ENCODE results near the gene ZNF692. TPM values are rescaled to one million over a fixed set of nuclear protein-coding genes. Genes with fewer than 3 reads are reported as not detected.

The ZNF692 gene
- total and polyA plus RNA-seq, 2 donors (not counting 3 experiments of a cell fraction or from before 2014, with no cell fraction given), result 32.6 to 36.6 TPM

DNA sequence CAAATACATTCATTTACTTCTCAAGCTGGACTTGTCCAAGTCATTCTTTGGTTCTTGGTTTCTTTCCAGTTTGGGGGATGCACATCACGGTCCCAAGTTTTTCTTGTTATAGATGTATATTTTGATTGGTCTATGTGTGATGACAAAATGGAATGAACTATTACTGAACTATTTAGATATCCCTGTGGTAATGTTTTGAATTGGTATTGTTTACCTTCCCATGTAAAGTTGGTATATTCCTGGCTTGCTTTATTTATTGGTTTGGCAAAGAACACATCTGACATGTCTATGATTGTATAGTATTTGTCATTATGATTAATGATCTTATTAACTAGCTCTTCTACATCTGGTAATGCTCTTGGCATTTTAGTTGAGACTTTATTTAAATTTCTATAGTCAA, 22.4 kb upstream of the ZNF692 start:
- no peak overlapping the region for H3K4me3 ChIP-seq (replicated peaks in 1 of 3; ENCODE audit: insufficient read depth in 1 of 3, low read depth in 1 of 3, low read length in 3 of 3)
- dilution Hi-C loops (cut with MboI; ENCODE audit: extremely low pct_ligation_motif_present, low sequenced_read_pairs) (no loop called here), intact Hi-C loops (cut with micrococcal nuclease) (no loop called here)
- no peak overlapping the region for H3K27ac ChIP-seq (ENCODE audit: insufficient read depth, low read depth, low read length)
- peaks cover 2 to 14% of the 10 kb centered on the region in 2 experiments for H3K27me3 ChIP-seq (ENCODE audit: control insufficient read depth in 2 of 2, insufficient read depth in 2 of 2, low read length in 2 of 2)
- DNase-seq (ENCODE audit: low read depth, low spot score), result no peak
- H4K20me1 ChIP-seq (replicated peaks; ENCODE audit: control insufficient read depth, extremely low read depth, insufficient read depth, low read length), result no peaks in the 10 kb centered on the region
- no peak for FAIRE-seq
- no peak overlapping the region for H2AFZ ChIP-seq (ENCODE audit: low read depth, low read length)
- ChIA-PET POLR2A (no interaction called here), CTCF (no interaction called here)
- BruUV-seq (replicated peaks), result no TSS peak
- no peaks in the 10 kb centered on the region for H3K9me1 ChIP-seq (replicated peaks; ENCODE audit: control insufficient read depth, extremely low read depth, insufficient read depth, low read length)
- no peaks in the 10 kb centered on the region for H3K9me3 ChIP-seq (replicated peaks; ENCODE audit: control insufficient read depth, insufficient read depth, low read length)
- no peaks in the 10 kb centered on the region for H3K4me1 ChIP-seq (ENCODE audit: control insufficient read depth, extremely low read depth, insufficient read depth, low read length)
- H3K36me3 ChIP-seq (ENCODE audit: control insufficient read depth in 2 of 2, extremely low read depth in 1 of 2, insufficient read depth in 2 of 2, low read length in 2 of 2), result no peaks in the 10 kb centered on the region
- TF ChIP-seq MYC (IDR thresholded peaks at IDR 0.05; ENCODE audit: low read depth, low read length) (no peak), POLR2A (IDR thresholded peaks at IDR 0.05; ENCODE audit: low read depth, low read length) (no peak), FOS (IDR thresholded peaks at IDR 0.05; ENCODE audit: borderline replicate concordance, insufficient read depth, low read length) (no peak), JUN (IDR thresholded peaks at IDR 0.05; ENCODE audit: borderline replicate concordance, insufficient read depth, insufficient read length, low read depth) (no peak)
- TF ChIP-seq, protein P1, sequence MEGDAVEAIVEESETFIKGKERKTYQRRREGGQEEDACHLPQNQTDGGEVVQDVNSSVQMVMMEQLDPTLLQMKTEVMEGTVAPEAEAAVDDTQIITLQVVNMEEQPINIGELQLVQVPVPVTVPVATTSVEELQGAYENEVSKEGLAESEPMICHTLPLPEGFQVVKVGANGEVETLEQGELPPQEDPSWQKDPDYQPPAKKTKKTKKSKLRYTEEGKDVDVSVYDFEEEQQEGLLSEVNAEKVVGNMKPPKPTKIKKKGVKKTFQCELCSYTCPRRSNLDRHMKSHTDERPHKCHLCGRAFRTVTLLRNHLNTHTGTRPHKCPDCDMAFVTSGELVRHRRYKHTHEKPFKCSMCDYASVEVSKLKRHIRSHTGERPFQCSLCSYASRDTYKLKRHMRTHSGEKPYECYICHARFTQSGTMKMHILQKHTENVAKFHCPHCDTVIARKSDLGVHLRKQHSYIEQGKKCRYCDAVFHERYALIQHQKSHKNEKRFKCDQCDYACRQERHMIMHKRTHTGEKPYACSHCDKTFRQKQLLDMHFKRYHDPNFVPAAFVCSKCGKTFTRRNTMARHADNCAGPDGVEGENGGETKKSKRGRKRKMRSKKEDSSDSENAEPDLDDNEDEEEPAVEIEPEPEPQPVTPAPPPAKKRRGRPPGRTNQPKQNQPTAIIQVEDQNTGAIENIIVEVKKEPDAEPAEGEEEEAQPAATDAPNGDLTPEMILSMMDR (IDR thresholded peaks at IDR 0.05; ENCODE audit: extremely low read depth in 1 of 2, insufficient read depth in 1 of 2, low read depth in 1 of 2, low read length in 2 of 2), result no peak
- TF ChIP-seq, protein P2, sequence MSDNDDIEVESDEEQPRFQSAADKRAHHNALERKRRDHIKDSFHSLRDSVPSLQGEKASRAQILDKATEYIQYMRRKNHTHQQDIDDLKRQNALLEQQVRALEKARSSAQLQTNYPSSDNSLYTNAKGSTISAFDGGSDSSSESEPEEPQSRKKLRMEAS (IDR thresholded peaks at IDR 0.05; ENCODE audit: insufficient read depth, insufficient read length), result no peak
- H3K4me2 ChIP-seq (ENCODE audit: insufficient read depth, low read length), result no peak overlapping the region
- no peak overlapping the region for H3K9ac ChIP-seq (replicated peaks; ENCODE audit: extremely low read depth, insufficient read depth, low read length)
- H3K79me2 ChIP-seq (ENCODE audit: control insufficient read depth, insufficient read depth, low read length), result no peaks in the 10 kb centered on the region
